ENCODE measurements around the gene LRFN2.

Gene LRFN2

DNA sequence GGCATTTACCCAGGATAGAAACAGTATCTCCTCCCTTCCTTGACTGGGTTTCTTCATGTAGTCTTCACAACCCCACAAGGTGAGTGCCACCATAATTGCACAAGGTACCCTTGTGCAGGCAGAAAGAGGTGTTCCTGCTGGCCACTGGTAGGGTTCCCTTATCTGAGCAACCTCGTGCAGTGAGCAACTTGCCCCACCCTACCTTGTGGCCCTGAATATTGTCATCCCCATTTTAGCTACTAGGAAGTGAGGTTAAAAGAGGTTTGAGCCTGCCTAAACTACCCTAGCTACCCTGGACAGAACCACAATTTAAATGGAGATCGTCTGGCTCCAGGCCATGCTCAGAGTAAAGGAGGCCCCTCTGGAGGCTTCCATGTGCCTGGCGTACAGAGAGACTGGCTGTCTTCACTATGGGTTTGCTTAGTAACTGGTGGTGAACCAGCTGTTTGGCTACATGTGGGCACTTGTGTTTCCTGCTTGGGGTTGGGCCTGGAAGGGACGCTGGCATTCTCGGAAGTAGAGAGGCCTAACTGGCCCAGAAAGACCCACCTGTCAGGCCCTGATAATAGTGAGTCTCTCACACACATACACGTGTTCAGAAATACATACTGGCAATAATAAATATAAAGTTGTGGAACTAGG, 148.8 kb downstream of the LRFN2 start:
- no peak for DNase-seq (ENCODE audit: low read depth in 4 of 4, low spot score in 1 of 4)

DNA sequence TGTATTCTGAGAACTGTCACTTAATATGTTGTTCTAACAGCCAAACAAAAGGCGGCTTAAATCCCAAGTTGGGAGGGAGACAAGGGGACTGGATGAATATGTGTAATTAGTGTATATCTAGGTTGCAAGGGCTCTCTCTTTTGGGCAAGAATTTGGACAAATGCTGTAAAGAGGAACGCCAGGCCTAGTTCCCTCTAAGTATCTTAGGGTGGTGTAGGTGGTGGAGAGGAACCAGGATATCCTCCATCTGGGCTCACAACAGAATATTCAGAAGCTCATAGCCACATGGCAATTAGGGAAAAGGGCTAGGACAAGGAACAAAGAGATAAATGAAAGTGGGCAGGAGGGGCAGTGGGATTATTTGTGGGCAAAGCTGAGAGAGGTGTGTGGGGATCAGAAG, 149.5 kb downstream of the LRFN2 start:
- DNase-seq (ENCODE audit: low read depth in 4 of 4, low spot score in 1 of 4): no peak

DNA sequence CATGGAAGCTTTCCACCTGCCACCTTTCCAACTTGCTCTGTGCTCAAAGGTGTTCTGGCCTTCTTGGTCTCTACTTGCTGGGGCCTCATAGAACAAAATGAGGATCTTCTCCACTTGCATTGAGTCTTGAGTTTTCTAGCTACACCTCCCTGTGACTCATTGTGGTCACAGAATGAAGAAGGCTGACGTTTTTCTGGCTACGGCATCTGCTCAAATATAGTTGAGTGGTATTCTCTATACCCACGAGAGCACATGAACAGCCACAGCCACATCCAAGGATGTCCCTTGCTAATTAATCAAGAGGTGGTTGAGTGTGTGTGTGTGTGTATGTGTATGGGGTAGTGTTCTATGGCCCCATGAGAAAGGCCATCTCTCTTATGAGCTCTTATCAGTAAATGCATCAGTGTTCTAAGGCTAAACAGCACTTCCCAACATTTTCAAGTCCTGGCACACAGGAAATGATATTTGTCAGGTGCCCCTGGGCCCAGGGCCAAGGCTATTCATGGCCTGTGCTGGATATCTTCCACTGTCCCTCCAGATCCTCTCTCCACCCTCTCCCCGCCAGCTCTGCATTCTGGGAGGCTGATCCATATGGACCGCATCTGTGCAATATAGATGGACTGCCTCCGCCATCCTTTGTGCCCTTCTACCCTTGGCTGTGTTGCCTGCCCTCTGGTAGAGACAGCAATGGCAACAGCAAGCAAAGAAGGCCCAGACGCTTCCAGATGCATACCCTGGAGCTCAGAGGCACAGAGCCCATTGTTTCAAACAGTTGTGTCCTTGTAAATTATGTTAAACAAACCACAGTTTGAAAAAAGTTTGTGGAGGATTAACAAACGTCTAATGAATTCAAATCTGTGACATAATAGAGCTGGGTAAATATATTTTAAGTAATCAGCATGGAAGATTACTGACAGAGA, 150.2 kb downstream of the LRFN2 start:
- DNase-seq (ENCODE audit: low read depth in 4 of 4, low spot score in 1 of 4): no peak

DNA sequence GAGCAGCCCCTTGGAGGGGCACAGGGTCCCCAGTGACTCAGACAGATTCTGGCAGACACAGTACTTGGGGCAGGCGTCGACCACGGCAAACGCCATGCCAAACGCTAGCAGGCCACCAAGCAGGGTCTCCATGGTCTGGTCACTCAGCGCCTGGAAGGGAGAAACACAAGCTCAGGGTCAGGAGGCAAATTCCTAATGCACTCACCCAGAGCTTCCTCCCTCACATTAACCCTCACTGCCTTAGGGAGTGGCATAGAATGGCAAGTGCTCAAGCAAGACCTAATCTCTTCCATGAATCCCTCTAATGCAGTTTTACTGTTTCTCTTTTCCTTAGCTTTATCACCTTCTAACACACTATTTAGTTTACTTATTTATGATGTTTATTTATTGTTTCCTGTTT, 154.2 kb downstream of the LRFN2 start:
- no peak for DNase-seq (ENCODE audit: low read depth in 4 of 4, low spot score in 1 of 4)

DNA sequence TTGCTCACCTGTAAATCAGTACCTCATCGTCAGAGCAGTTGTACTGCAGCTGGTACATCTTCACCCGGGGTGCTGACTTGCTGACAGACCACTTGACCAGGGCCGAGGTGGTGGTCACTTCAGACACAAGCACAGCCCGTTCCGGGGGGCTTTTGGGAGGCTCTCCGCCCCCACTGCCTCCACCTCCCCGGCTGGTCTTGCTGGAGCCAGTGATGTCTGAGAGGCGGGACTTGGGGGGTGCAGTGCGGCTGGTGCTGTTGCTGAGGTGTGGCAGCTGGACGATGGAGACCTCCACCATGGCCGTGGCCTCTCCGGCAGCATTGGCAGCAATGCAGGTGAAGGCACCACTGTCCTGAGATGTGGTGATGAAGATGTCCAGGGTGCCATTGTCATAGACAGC, 155.5 kb downstream of the LRFN2 start:
- DNase-seq (ENCODE audit: low read depth in 4 of 4, low spot score in 1 of 4): no peak

DNA sequence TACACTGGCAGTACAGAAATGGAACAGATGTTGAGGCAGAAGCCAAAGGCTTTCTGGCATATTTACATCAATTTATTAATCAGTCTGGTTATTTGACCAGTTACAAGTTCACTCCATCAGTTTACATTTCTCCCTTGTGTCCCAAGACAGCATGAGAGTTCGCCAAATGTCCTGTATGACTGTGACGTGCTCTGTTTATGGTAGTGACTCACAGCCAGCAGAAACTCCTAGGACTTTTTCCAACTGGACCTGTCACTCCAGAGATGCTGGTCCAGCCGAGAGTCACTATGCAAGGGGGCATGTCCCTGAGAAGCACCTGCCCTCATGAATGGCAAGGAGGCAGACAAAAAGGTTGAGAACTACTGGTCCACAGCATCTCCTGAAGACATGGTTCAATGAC, 160.0 kb downstream of the LRFN2 start:
- no peak for DNase-seq (ENCODE audit: low read depth in 4 of 4, low spot score in 1 of 4)

DNA sequence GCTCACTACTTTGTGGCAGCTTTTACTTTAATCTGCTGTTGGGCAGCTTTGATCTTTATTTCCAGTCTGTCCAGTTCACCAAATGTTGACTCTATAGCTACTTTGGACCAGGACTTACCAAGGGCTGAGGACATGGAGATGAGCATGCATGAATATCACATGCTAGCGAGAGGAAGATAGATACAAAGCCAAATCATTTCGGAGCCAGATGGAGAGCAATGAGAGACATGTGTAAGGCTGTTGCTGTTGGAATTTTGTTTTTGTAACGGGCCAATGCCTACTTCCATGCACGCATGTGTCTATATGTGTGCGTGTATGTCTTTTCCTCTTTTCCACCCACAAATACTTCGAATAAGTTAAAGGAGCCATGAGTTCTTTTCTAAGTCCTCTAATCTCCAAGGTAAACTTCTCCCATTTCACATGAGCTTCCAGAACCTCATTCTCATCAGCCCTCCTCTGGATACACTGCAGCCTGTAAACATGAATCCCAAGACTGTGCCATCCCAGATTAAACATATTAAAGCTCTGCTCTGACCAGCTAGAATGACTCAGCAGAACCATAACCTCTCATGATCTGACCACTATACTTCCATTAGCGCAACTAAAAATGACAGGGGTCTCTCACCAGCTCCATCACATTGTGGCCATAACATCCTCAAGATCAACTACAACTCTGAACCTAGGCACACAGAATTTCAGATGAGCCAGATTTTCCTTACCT, 160.7 kb downstream of the LRFN2 start:
- no peak for DNase-seq (ENCODE audit: low read depth in 4 of 4, low spot score in 1 of 4)

DNA sequence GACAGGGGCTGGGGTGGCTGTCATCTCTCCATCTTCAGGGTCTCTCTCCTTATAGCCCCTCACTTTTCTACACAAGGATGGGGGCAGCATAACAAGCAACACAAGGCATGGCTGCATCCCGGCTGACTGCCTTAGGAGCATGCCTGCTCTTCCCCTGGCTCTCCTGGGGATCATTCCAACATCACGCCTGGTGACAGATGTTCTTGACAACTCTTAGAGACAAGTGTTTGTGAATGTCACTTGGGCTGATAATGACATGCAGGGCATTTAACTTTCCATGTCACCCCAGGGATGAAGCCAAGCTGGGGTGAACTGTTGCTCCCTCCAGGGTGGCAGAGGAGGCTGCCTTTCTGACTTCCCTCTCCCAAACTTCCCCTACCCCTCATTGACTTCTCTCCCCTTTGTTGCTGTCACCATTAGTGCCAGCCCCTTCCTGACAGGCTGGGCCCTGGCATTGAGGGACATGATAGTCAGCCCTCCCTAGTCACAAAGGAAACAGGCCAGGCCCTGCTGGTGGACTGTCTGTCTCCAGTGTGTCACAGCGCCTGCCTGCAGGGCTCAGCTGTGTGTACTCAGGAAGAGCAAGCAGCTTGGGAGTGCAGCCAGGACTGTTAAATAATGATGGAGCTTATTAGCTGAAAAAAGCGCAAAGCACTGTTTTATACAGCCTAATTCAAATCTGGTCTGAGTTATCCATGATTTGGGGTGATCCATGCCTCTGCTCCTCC, 161.8 kb downstream of the LRFN2 start:
- DNase-seq (ENCODE audit: low read depth in 4 of 4, low spot score in 1 of 4): no peak

DNA sequence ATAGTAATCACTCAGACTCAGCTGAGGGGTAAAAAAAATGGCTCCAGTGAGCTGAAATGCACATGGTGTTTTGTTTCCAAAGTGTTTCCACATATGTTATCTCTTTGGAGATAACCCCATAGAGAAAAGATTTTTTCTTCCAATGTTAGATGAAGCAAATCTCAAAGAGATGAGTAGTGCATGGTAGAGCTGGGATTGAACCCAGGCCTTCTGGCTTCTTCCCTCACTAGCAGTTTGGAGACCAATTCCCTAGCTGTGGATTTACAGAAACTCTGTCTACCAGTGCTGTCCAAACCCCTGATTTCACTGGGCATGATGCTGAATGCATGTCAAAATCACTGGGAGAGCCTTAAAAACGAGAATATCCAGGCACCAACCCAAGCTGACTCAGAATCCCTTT, 165.1 kb downstream of the LRFN2 start:
- no peak for DNase-seq (ENCODE audit: low read depth in 4 of 4, low spot score in 1 of 4)

DNA sequence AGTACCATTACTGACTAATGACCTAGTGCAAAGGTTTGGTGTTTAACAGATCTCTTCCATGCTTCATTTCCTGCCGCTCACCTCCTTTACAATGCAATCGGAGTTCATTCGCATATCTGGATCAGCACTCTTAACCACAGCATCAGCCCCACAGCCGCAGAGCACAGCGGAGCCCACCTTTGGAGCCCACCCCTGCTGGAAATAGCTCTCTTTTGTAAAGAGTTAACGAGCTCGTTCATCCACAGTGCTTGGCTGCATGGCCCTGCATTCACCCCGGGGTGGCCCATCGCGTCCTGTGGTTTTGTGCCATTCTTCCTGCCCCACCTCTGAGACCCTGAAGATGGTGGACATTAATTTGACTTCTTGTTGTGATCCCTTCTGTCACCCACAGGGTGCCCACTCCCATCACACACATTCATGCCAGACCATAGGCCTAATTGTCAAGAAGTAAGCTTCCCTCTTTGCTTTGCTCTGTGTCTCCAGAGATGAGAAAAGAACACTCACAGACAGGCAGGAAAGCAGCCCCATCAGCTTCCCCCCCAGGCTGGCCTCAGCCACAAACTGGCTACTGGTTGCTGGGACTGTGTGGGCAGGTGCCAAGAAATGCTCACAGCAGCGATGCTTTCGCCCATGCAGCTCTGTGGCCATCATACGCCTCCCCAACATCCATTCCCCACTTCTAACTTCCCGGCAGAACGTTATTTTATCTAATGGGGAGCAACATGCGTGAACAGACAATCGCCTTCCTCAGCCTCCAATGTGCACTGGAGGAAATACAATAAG, 167.0 kb downstream of the LRFN2 start:
- no peak for DNase-seq (ENCODE audit: low read depth in 4 of 4, low spot score in 1 of 4)

DNA sequence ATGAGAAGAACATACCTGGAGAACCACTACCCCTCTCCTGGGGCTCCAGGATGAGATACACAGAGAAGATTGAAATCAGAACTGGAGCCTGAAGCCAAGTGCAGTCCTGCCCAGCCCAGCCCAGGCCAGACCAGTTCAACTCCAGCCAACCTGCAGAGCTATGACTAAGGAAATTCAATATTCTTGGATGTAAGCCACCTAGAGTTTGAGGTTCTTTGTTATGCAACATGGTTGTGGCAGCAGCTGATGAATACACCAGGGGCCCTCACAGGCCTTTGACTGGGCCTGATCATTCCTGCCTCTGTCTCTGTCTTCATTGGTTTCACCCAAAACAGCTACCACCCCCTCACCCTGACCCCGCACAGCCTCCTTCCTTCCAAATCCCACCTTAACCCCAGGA, 167.8 kb downstream of the LRFN2 start:
- DNase-seq (ENCODE audit: low read depth in 4 of 4, low spot score in 1 of 4): no peak

DNA sequence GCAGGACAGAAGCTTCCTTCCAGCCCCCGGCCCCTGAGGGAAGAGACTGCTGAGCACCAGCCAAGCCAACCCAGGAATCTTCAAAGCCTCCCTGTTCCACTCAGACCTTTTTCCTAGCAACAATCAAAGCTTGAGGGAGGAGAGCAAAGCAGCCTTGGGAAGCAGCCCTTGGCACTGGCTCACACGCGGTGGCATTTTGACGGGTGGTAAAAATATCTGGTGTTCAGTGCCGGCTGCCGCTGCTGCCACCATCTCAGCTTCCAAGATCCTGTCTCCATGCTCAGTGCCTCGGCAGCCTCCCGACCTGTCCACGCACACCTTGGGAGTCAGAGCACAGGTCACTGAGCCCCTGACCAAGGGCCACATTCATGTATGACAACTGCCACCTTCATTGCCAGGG, 170.1 kb downstream of the LRFN2 start:
- no peak for DNase-seq (ENCODE audit: low read depth in 4 of 4, low spot score in 1 of 4)

DNA sequence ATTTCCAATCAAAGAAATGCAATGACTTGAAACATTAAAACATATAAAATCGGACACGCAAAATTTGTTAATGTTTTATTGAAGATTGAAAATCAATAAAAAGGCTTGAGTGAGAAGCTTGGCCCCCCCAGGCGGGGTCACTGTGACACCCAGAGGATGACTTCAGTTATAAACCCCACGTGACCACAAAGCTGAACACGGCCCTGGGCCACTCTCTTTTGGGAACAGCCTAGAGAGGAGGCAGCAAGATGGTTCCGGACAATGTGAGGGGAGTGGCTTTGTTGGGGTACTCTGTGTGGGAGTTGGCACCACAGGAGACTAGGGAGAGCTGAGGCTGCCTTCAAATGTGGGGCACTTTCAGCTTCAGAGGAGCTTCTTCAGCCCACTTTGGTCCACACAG, 172.5 kb downstream of the LRFN2 start:
- no peak for DNase-seq (ENCODE audit: low read depth in 4 of 4, low spot score in 1 of 4)

DNA sequence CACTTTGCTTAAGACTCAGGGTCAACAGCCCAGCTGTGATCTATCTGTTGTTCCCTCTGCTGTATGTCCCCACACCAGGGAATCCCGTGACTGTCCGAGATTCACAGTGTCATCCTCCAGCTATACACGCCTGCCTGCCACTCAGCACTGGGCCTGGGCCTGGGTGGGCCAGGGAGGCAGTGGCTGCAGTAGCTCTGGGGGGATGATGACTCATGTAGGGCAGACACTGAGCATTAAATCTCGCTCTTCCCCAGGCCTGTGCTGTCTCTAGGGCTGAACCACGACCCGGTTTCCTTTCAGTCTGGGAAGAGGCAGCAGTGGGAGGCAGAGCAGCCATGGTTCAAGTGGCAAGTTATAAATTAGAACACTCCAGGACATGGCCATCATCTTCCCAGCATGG, 173.9 kb downstream of the LRFN2 start:
- no peak for DNase-seq (ENCODE audit: low read depth in 4 of 4, low spot score in 1 of 4)

DNA sequence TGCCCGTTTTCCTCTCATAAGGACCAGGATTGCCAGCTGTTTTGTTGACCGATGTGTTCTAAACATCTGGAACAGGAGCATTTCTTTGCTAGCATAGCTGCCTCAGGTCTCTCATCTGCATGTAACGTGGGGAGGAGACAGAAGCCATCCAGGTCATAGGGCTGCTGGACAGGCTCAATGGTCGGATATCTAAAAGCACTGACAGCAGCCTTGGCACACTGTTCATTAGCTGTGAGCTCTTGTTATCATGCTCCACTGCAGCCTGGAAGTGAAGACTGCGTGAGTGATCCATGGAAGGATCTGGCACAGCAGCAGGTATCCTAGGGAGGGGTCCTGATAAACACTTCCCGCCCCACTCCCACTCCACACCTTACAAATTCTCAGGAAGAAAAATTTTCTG, 175.3 kb downstream of the LRFN2 start:
- no peak for DNase-seq (ENCODE audit: low read depth in 4 of 4, low spot score in 1 of 4)

DNA sequence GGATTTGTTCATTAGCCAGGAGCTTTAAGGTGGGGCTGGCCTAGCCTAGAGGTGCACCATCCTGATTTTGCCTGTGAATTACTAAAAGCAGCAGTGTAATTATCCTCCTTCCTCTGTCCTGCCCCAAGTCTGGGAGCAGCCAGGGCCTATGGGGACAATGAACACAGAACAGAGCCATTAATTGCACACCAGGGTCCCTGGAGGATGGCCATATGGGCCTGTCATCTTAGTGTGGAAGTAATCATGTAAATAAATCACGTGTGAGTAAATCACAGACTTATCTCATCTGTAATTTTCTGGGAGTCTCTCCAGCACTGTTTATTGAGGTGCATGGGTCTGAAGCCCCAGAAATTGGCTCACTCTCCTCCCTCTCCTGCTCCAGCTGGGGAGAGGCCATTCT, 176.3 kb downstream of the LRFN2 start:
- DNase-seq (ENCODE audit: low read depth in 4 of 4, low spot score in 1 of 4): no peak

DNA sequence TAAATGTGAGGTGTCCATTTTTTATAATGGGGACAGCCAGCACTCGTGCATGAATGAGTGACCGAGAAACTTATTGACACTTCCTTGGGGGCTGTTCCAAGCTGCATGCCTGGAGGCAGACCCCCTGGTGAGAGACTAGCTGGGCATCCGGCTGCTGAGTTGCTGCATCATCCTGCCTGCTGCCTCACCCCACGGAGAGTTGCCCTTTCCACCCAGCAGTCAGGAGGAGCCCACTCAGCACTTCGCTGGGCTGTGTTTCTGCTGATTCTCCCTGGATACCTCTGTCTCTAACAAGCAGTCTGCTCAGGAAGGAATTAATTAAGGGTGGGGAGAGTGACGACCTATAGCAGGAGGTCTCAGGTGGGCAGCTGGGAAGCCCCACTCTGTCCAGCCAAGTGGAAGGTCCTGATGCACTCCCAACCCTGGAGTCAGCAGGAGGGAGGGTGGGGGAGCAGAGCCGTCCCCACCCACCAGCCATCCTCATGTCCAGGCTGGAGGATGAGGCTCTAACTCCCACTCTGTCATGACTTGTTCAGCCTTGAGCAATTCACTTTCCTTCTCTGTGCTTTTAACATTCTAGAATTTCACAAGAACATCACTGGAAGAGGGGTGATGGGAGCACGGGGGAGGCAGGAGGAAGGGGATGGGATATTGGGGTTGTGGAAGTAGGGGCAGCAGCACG, 177.3 kb downstream of the LRFN2 start:
- DNase-seq (ENCODE audit: low read depth in 4 of 4, low spot score in 1 of 4): no peak

DNA sequence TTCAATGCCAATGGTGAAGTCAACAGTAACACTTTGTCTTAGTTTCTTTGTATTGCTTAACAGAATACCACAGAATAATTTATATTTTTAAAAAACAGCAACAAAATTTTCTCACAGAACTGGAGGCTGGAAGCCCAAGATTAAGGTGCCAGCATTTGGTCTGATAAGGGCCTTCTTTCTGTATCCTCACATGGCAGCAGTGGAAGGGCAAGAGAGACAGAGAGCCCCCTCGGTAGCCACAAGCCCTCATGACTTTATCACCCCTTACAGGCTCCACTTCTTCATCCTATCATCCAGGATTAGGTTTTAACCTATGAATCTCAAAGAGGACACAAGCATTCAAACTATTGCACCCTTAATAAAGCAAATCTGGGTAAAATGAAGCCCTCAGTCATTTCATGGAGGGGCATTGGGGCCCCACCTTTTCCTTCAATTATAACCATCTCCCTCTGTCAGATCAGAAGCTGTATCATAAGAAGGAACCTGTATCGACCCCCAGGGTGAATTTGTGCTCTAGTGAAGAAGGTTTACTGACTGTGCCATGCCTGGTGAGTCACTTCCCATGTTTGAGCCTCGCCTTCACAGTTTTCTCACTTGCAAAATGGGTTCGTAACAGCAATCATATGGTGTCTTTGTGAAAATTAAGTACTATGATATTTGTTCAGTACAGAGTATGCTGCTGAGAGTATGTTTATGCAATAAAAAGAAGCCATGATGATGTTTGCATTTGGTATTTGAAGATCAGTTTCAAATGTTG, 178.2 kb downstream of the LRFN2 start:
- DNase-seq (ENCODE audit: low read depth in 4 of 4, low spot score in 1 of 4): no peak

DNA sequence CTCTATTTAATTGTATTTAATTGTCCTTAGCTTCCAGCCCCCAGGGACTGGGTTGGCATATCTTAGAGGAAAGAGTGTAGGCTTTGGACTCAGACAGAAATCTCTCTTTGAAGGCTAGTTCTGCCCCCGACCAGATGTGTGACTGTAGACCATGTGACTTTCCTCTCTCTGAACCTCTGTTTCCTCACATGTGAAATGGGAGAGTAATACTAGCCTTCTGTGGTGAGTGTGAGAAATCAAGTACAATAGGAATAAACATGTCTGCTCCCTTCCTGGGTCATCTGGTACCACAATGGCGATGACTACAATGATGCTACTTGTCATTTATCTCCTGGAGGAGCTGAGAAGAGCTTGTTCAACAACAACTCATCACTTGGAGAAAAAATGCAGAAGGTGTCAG, 179.9 kb downstream of the LRFN2 start:
- no peak for DNase-seq (ENCODE audit: low read depth in 4 of 4, low spot score in 1 of 4)

Measured in stimulated activated CD4-positive, alpha-beta T cell treated with anti-CD3 and anti-CD28 coated beads, Interleukin-1b, Interleukin-23, amount 100 ng/mL, for 24 hours (primary cell).